GM12878 (cell line): ENCODE results near the gene CDC42EP3. TPM values are rescaled to one million over a fixed set of nuclear protein-coding genes. Genes with fewer than 3 reads are reported as not detected.

Experiments
- ATAC-seq: fragments of 200-7000 bp; cut with Tn5 transposase; 3 replicates; pipeline ENCODE4 v1.9.1; 2020; ENCODE audit warnings: mild to moderate bottlenecking, moderate library complexity
- BruUV-seq: library from RNA; stranded (reverse); fragments of 400-500 nt; replicated peaks from 2 replicates; lab custom pipeline; 2021; lab: Mats Ljungman, UMichigan
- CTCF ChIA-PET: fragments of 300-600 bp; sonication (Branson Sonifier 250); formaldehyde crosslinking; extraction: SDS; loops from one replicate; lab custom pipeline; 2021; ENCODE audit warnings: inconsistent platforms; lab: Yijun Ruan, JAX
- POLR2A ChIA-PET: fragments of 350-600 bp; formaldehyde crosslinking; extraction: SDS; loops from one replicate; lab custom pipeline; 2021; ENCODE audit warnings: inconsistent platforms; lab: Charles Lee
- RAD21 ChIA-PET: fragments of 300-600 bp; sonication (Branson Sonifier 250); formaldehyde crosslinking; loops from one replicate; lab custom pipeline; 2023; ENCODE audit warnings: antibody characterized with exemption; ENCODE audit not compliant: unreplicated experiment; lab: Charles Lee
- SMC1A ChIA-PET: fragments of 300-600 bp; sonication (Branson Sonifier 250); formaldehyde crosslinking; loops from one replicate; lab custom pipeline; 2023; ENCODE audit not compliant: unreplicated experiment, uncharacterized antibody; lab: Charles Lee
- DNase-seq: peaks from one replicate; pipeline ENCODE4 v3.0.0-alpha.2; 2011; ENCODE audit warnings: low read depth, low spot score
- FAIRE-seq: peaks from 3 replicates; lab custom pipeline; 2011; peaks lifted over from hg19 to GRCh38; lab: Jason Lieb, UNC
- H2AFZ ChIP-seq: 2 replicates; pipeline ENCODE4 v1.6.0; 2011; ENCODE audit warnings: low read depth, low read length, control low read depth; ENCODE audit not compliant: control insufficient read depth
- H3K27ac ChIP-seq: 2 replicates; pipeline ENCODE4 v1.5.1; 2011; ENCODE audit warnings: control low read depth; ENCODE audit not compliant: control insufficient read depth, insufficient read depth
- H3K27me3 ChIP-seq, 2 experiments: replicated peaks in 1 of 2; 2 replicates each; pipeline versions ENCODE4 v1.6.0 to v1.6.1; 2011; ENCODE audit warnings: low read length in 1 of 2; ENCODE audit not compliant: control insufficient read depth in 2 of 2, insufficient read depth in 2 of 2
- H3K36me3 ChIP-seq, 2 experiments: 2 replicates each; pipeline ENCODE4 v1.5.1; 2011; ENCODE audit warnings: low read length in 1 of 2; ENCODE audit not compliant: control insufficient read depth in 2 of 2, insufficient read depth in 2 of 2
- H3K4me1 ChIP-seq: 2 replicates; pipeline ENCODE4 v1.6.1; 2011; ENCODE audit warnings: mild to moderate bottlenecking, low read length, moderate library complexity, mixed read lengths; ENCODE audit not compliant: control insufficient read depth, insufficient read depth
- H3K4me2 ChIP-seq: 2 replicates; pipeline ENCODE4 v1.6.0; 2011; ENCODE audit warnings: control low read depth; ENCODE audit not compliant: control insufficient read depth, insufficient read depth
- H3K4me3 ChIP-seq: fragments of 200-600 bp; sonication (generic); 2 replicates; pipeline ENCODE4 v1.5.1; 2016
- H3K79me2 ChIP-seq: 2 replicates; pipeline ENCODE4 v1.6.0; 2011; ENCODE audit warnings: low read length; ENCODE audit not compliant: control insufficient read depth, insufficient read depth
- H3K9ac ChIP-seq: 2 replicates; pipeline ENCODE4 v1.8.0; 2011; ENCODE audit warnings: low read length, control low read depth, mixed read lengths; ENCODE audit not compliant: control insufficient read depth, insufficient read depth
- H3K9me3 ChIP-seq: replicated peaks from 3 replicates; pipeline ENCODE4 v1.5.1; 2011; ENCODE audit warnings: mild to moderate bottlenecking, low read length; ENCODE audit not compliant: control insufficient read depth, insufficient read depth
- H4K20me1 ChIP-seq: 2 replicates; pipeline ENCODE4 v1.6.0; 2011; ENCODE audit not compliant: control insufficient read depth, insufficient read depth
- ELK1 ChIP-seq: IDR thresholded peaks from 2 replicates; pipeline ENCODE4 v1.6.1; 2012; ENCODE audit warnings: low read depth, low read length, improper control_type of control experiment
- GABPA ChIP-seq: IDR thresholded peaks from 2 replicates; pipeline ENCODE4 v1.6.1; 2014; ENCODE audit warnings: antibody characterized with exemption, low read depth, mild to moderate bottlenecking, inconsistent platforms
- MYB ChIP-seq: fragments of 150-350 bp; IDR thresholded peaks from 2 replicates; pipeline ENCODE4 v1.6.1; 2014; ENCODE audit warnings: mild to moderate bottlenecking, low read depth, low read length, borderline replicate concordance
- MYC ChIP-seq: IDR thresholded peaks from 2 replicates; pipeline ENCODE4 v1.6.1; 2011; ENCODE audit warnings: mild to moderate bottlenecking, low read length, moderate library complexity, inconsistent platforms; ENCODE audit not compliant: insufficient read depth, insufficient replicate concordance, insufficient read length, severe bottlenecking
- NFIC ChIP-seq: IDR thresholded peaks from 2 replicates; pipeline ENCODE4 v1.6.1; 2012; ENCODE audit warnings: low read depth, mild to moderate bottlenecking, inconsistent platforms, low read length, moderate library complexity
- NKRF ChIP-seq: fragments of 450-650 bp; conservative IDR thresholded peaks from 2 replicates; pipeline ENCODE4 v1.6.1; 2017; ENCODE audit warnings: mild to moderate bottlenecking, moderate library complexity
- REST ChIP-seq: IDR thresholded peaks from 2 replicates; pipeline ENCODE4 v1.6.1; 2012; ENCODE audit warnings: mild to moderate bottlenecking, low read depth, low read length
- SMARCA5 ChIP-seq: fragments of 450-650 bp; IDR thresholded peaks from 2 replicates; pipeline ENCODE4 v1.6.1; 2017; ENCODE audit warnings: mild to moderate bottlenecking
- YY1 ChIP-seq: IDR thresholded peaks from 2 replicates; pipeline ENCODE4 v1.6.1; 2011; ENCODE audit warnings: low read depth, mild to moderate bottlenecking, low read length
- WGBS: methylation state at CpG from one replicate; pipeline ENCODE4 v1.1.6; 2016; ENCODE audit warnings: low lambda C conversion rate; ENCODE audit not compliant: insufficient replicate concordance, insufficient coverage; ENCODE audit errors: missing lambda C conversion rate; 5-methylcytosine and 5-hydroxymethylcytosine counted together
- in situ Hi-C: fragments of 300-500 bp; cut with MboI; formaldehyde crosslinking; loops from 9 replicates; pipeline ENCODE4 v1.14.3; 2018; ENCODE audit warnings: mixed read lengths
- intact Hi-C: fragments of 100-400 bp; cut with micrococcal nuclease; formaldehyde crosslinking; loops from one replicate; pipeline ENCODE4 v1.14.2; 2022; ENCODE audit not compliant: unreplicated experiment
- polyA plus RNA-seq, 11 experiments: library from polyadenylated mRNA; depleted of rRNA in 4 of 11; unstranded in 6 of 11; stranded (reverse) in 5 of 11; fragments of >200 nt; fragmentation: Nextera tagmentation in 4 of 11; fragmentation: Illumina TruSeq in 1 of 11; extraction: Ambion mirVana in 4 of 11; extraction: Trizol in 1 of 11; gene quantifications; 1 replicate in 1 of 11; 2 replicates in 10 of 11; pipeline versions ENCODE4 v1.2.1 to v1.2.3, GENCODE V29; 2011 to 2016; ENCODE audit warnings: inconsistent platforms in 2 of 11, missing spikeins in 2 of 11, low read depth in 1 of 11
- total RNA-seq, 4 experiments: library from RNA; depleted of rRNA in 3 of 4; stranded (reverse); fragments of >200 nt in 3 of 4; fragmentation: Illumina TruSeq in 1 of 4; extraction: Trizol in 1 of 4; gene quantifications; 2 replicates each; pipeline versions ENCODE4 v1.2.1 to v1.2.3, GENCODE V29; 2013 to 2021

Gene CDC42EP3
- total and polyA plus RNA-seq, 10 of the 15 experiments (the other 5 are each of a cell fraction or from before 2014, with no cell fraction given): 11.8 to 86.9 (median 52.9) TPM

- H3K36me3 ChIP-seq: no peaks in the 10 kb centered on the region
- ATAC-seq (no peak), DNase-seq (no peak), FAIRE-seq (no peak)
- in situ Hi-C loops (no loop called here), intact Hi-C loops (no loop called here)
- H3K27me3 ChIP-seq: no peaks in the 10 kb centered on the region
- H2AFZ ChIP-seq: no peak overlapping the region
- no peak overlapping the region for H3K27ac ChIP-seq
- H3K4me1 ChIP-seq: no peaks in the 10 kb centered on the region
- TF ChIP-seq MYB (no peak), GABPA (no peak), YY1 (no peak), NKRF (no peak)
- ChIA-PET SMC1A (interaction anchor here (1.5 kb wide), 1 partner anchor 17 kb away, joined by 3 read pairs; no protein-coding TSS in a partner anchor), POLR2A (no interaction called here), CTCF (no interaction called here), RAD21 (no interaction called here)
- no peaks in the 10 kb centered on the region for H4K20me1 ChIP-seq
- H3K9me3 ChIP-seq: no peaks in the 10 kb centered on the region
- no peak overlapping the region for H3K4me2 ChIP-seq
- WGBS: 83% methylated on average over 2 of the region's 2 CpGs
- H3K79me2 ChIP-seq: no peaks in the 10 kb centered on the region
- H3K9ac ChIP-seq: no peak overlapping the region
- no peak overlapping the region for H3K4me3 ChIP-seq
- BruUV-seq: no TSS peak
Measured at GRCh38 chr2:37698931-37699481, 27.6 kb upstream of the CDC42EP3 start.

GRCh38 chr2:37695336-37695735 is 23.9 kb upstream of the CDC42EP3 start:
- no peak overlapping the region for H3K4me3 ChIP-seq
- intact Hi-C loops: no loop called here
- no peaks in the 10 kb centered on the region for H3K36me3 ChIP-seq
- H3K27me3 ChIP-seq: no peaks in the 10 kb centered on the region
- DNase-seq (no peak), FAIRE-seq (no peak), ATAC-seq (no peak)
- H3K4me1 ChIP-seq: no peaks in the 10 kb centered on the region
- no peaks in the 10 kb centered on the region for H3K9me3 ChIP-seq
- no TSS peak for BruUV-seq
- no peak overlapping the region for H3K27ac ChIP-seq
- in situ Hi-C loops: no loop called here
- no peaks in the 10 kb centered on the region for H4K20me1 ChIP-seq
- H3K9ac ChIP-seq: no peak overlapping the region
- H2AFZ ChIP-seq: no peak overlapping the region
- SMC1A ChIA-PET: no interaction called here
- POLR2A ChIA-PET: no interaction called here
- no peaks in the 10 kb centered on the region for H3K79me2 ChIP-seq
- RAD21 ChIA-PET: no interaction called here
- 71% methylated on average over 4 of the region's 4 CpGs for WGBS
- CTCF ChIA-PET: no interaction called here
- H3K4me2 ChIP-seq: no peak overlapping the region
- no peak for TF ChIP-seq MYC
- no peak for TF ChIP-seq SMARCA5
- TF ChIP-seq ELK1: no peak
- TF ChIP-seq NFIC: no peak
- TF ChIP-seq REST: no peak
